ENCODE measurements around the gene C2orf72.
"Not testable (repeated sequence)": the region's sequence is repeated elsewhere in the genome, so short reads cannot be mapped to it uniquely, and the experiment has no call there.

The C2orf72 gene

GRCh38 chr2:231015478-231015877 is 21.8 kb upstream of the C2orf72 start:
- DNase-seq (ENCODE audit: low read depth in 2 of 2), result no peak

- DNase-seq (ENCODE audit: low read depth in 2 of 2), result no peak
Observed at GRCh38 chr2:231015926-231016325, 21.4 kb upstream of the C2orf72 start.

- DNase-seq (ENCODE audit: low read depth in 2 of 2), result no peak
Observed at GRCh38 chr2:231016566-231017230, 20.6 kb upstream of the C2orf72 start.

GRCh38 chr2:231017231-231017598 is 20.1 kb upstream of the C2orf72 start:
- DNase-seq (ENCODE audit: low read depth in 2 of 2), result no peak

- no peak for DNase-seq (ENCODE audit: low read depth in 2 of 2)
Observed at GRCh38 chr2:231018184-231018583, 19.1 kb upstream of the C2orf72 start.

GRCh38 chr2:231025059-231025458 is 12.3 kb upstream of the C2orf72 start:
- DNase-seq (ENCODE audit: low read depth in 2 of 2), result not testable (repeated sequence)

GRCh38 chr2:231028889-231029288 is 8.4 kb upstream of the C2orf72 start:
- DNase-seq (ENCODE audit: low read depth in 2 of 2), result no peak

- DNase-seq (ENCODE audit: low read depth in 2 of 2), result no peak
Observed at GRCh38 chr2:231029563-231029962, 7.8 kb upstream of the C2orf72 start.

GRCh38 chr2:231030725-231031124 is 6.6 kb upstream of the C2orf72 start:
- DNase-seq (ENCODE audit: low read depth in 2 of 2), result no peak

- no peak for DNase-seq (ENCODE audit: low read depth in 2 of 2)
Observed at GRCh38 chr2:231032575-231033140, 4.7 kb upstream of the C2orf72 start.

GRCh38 chr2:231033147-231034132 is 3.9 kb upstream of the C2orf72 start:
- DNase-seq (ENCODE audit: low read depth in 2 of 2), result no peak

- DNase-seq (ENCODE audit: low read depth in 2 of 2), result no peak
Observed at GRCh38 chr2:231034291-231034882, 2.9 kb upstream of the C2orf72 start.

- DNase-seq (ENCODE audit: low read depth in 2 of 2), result no peak
Observed at GRCh38 chr2:231036131-231036530, 1.2 kb upstream of the C2orf72 start.

GRCh38 chr2:231036578-231037106 is 681 bp upstream of the C2orf72 start:
- DNase-seq (ENCODE audit: low read depth in 2 of 2), result no peak

GRCh38 chr2:231037731-231038482 is 584 bp downstream of the C2orf72 start:
- no peak for DNase-seq (ENCODE audit: low read depth in 2 of 2)

GRCh38 chr2:231038483-231039293 is 1.4 kb downstream of the C2orf72 start:
- no peak for DNase-seq (ENCODE audit: low read depth in 2 of 2)

GRCh38 chr2:231039294-231039664 is 2.0 kb downstream of the C2orf72 start:
- DNase-seq (ENCODE audit: low read depth in 2 of 2), result no peak

- DNase-seq (ENCODE audit: low read depth in 2 of 2), result no peak
Observed at GRCh38 chr2:231039821-231040364, 2.6 kb downstream of the C2orf72 start.

GRCh38 chr2:231041061-231041689 is 3.9 kb downstream of the C2orf72 start:
- DNase-seq (ENCODE audit: low read depth in 2 of 2), result no peak

- DNase-seq (ENCODE audit: low read depth in 2 of 2), result no peak
Observed at GRCh38 chr2:231043796-231044195, 6.5 kb downstream of the C2orf72 start.
